ENCODE data around the gene TTC16. TPM values are rescaled to one million over a fixed set of nuclear protein-coding genes. Genes with fewer than 3 reads are reported as not detected.

The TTC16 gene
- total and polyA plus RNA-seq, 2 of the 8 experiments (the other 6 are each of a cell fraction or from before 2014, with no cell fraction given): 0.03 TPM; not detected in 1

GRCh38 chr9:127741831-127742434 lies 26.1 kb downstream of the TTC16 start (continued):
- TF ChIP-seq, protein P1, sequence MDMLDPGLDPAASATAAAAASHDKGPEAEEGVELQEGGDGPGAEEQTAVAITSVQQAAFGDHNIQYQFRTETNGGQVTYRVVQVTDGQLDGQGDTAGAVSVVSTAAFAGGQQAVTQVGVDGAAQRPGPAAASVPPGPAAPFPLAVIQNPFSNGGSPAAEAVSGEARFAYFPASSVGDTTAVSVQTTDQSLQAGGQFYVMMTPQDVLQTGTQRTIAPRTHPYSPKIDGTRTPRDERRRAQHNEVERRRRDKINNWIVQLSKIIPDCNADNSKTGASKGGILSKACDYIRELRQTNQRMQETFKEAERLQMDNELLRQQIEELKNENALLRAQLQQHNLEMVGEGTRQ (IDR thresholded peaks at IDR 0.05; ENCODE audit: low read length): no peak
- TF ChIP-seq POLR2AphosphoS5 (IDR thresholded peaks at IDR 0.05; ENCODE audit: low read depth, low read length) (no peak), RBBP5 (IDR thresholded peaks at IDR 0.05; ENCODE audit: borderline replicate concordance, low read depth, low read length) (peak; percentile 43; the same call in 1 of the 2 replicates), RAD21 (IDR thresholded peaks at IDR 0.05 in 1 of 2, conservative IDR thresholded peaks at IDR 0.05 in 1 of 2; ENCODE audit: low read depth in 2 of 2, low read length in 2 of 2) (no peak), CTCF (IDR thresholded peaks at IDR 0.05; ENCODE audit: control extremely low read depth in 1 of 3, insufficient read depth in 1 of 3, low read depth in 1 of 3, low read length in 3 of 3) (no peak)
- TF ChIP-seq, protein P2, sequence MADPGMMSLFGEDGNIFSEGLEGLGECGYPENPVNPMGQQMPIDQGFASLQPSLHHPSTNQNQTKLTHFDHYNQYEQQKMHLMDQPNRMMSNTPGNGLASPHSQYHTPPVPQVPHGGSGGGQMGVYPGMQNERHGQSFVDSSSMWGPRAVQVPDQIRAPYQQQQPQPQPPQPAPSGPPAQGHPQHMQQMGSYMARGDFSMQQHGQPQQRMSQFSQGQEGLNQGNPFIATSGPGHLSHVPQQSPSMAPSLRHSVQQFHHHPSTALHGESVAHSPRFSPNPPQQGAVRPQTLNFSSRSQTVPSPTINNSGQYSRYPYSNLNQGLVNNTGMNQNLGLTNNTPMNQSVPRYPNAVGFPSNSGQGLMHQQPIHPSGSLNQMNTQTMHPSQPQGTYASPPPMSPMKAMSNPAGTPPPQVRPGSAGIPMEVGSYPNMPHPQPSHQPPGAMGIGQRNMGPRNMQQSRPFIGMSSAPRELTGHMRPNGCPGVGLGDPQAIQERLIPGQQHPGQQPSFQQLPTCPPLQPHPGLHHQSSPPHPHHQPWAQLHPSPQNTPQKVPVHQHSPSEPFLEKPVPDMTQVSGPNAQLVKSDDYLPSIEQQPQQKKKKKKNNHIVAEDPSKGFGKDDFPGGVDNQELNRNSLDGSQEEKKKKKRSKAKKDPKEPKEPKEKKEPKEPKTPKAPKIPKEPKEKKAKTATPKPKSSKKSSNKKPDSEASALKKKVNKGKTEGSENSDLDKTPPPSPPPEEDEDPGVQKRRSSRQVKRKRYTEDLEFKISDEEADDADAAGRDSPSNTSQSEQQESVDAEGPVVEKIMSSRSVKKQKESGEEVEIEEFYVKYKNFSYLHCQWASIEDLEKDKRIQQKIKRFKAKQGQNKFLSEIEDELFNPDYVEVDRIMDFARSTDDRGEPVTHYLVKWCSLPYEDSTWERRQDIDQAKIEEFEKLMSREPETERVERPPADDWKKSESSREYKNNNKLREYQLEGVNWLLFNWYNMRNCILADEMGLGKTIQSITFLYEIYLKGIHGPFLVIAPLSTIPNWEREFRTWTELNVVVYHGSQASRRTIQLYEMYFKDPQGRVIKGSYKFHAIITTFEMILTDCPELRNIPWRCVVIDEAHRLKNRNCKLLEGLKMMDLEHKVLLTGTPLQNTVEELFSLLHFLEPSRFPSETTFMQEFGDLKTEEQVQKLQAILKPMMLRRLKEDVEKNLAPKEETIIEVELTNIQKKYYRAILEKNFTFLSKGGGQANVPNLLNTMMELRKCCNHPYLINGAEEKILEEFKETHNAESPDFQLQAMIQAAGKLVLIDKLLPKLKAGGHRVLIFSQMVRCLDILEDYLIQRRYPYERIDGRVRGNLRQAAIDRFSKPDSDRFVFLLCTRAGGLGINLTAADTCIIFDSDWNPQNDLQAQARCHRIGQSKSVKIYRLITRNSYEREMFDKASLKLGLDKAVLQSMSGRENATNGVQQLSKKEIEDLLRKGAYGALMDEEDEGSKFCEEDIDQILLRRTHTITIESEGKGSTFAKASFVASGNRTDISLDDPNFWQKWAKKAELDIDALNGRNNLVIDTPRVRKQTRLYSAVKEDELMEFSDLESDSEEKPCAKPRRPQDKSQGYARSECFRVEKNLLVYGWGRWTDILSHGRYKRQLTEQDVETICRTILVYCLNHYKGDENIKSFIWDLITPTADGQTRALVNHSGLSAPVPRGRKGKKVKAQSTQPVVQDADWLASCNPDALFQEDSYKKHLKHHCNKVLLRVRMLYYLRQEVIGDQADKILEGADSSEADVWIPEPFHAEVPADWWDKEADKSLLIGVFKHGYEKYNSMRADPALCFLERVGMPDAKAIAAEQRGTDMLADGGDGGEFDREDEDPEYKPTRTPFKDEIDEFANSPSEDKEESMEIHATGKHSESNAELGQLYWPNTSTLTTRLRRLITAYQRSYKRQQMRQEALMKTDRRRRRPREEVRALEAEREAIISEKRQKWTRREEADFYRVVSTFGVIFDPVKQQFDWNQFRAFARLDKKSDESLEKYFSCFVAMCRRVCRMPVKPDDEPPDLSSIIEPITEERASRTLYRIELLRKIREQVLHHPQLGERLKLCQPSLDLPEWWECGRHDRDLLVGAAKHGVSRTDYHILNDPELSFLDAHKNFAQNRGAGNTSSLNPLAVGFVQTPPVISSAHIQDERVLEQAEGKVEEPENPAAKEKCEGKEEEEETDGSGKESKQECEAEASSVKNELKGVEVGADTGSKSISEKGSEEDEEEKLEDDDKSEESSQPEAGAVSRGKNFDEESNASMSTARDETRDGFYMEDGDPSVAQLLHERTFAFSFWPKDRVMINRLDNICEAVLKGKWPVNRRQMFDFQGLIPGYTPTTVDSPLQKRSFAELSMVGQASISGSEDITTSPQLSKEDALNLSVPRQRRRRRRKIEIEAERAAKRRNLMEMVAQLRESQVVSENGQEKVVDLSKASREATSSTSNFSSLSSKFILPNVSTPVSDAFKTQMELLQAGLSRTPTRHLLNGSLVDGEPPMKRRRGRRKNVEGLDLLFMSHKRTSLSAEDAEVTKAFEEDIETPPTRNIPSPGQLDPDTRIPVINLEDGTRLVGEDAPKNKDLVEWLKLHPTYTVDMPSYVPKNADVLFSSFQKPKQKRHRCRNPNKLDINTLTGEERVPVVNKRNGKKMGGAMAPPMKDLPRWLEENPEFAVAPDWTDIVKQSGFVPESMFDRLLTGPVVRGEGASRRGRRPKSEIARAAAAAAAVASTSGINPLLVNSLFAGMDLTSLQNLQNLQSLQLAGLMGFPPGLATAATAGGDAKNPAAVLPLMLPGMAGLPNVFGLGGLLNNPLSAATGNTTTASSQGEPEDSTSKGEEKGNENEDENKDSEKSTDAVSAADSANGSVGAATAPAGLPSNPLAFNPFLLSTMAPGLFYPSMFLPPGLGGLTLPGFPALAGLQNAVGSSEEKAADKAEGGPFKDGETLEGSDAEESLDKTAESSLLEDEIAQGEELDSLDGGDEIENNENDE (IDR thresholded peaks at IDR 0.05; ENCODE audit: insufficient replicate concordance, low read length): no peak
